GM12892 (cell line): ENCODE data around the gene SCUBE1.

Experiments
- DNase-seq: peaks from one replicate; pipeline ENCODE4 v3.0.0; 2011; ENCODE audit not compliant: insufficient read length
- FAIRE-seq: peaks from 2 replicates; lab custom pipeline; 2011; peaks lifted over from hg19 to GRCh38; lab: Jason Lieb, UNC
- POLR2A ChIP-seq: IDR thresholded peaks from 2 replicates; pipeline ENCODE4 v1.6.1; 2011; ENCODE audit warnings: low read depth, low read length, control low read depth
- POLR2AphosphoS5 ChIP-seq: IDR thresholded peaks from 2 replicates; pipeline ENCODE4 v1.6.1; 2011; ENCODE audit warnings: low read depth, low read length, control low read depth
- TAF1 ChIP-seq: IDR thresholded peaks from 2 replicates; pipeline ENCODE4 v1.6.1; 2011; ENCODE audit warnings: low read depth, mild to moderate bottlenecking, control low read depth, low read length, borderline replicate concordance

The SCUBE1 gene

DNA sequence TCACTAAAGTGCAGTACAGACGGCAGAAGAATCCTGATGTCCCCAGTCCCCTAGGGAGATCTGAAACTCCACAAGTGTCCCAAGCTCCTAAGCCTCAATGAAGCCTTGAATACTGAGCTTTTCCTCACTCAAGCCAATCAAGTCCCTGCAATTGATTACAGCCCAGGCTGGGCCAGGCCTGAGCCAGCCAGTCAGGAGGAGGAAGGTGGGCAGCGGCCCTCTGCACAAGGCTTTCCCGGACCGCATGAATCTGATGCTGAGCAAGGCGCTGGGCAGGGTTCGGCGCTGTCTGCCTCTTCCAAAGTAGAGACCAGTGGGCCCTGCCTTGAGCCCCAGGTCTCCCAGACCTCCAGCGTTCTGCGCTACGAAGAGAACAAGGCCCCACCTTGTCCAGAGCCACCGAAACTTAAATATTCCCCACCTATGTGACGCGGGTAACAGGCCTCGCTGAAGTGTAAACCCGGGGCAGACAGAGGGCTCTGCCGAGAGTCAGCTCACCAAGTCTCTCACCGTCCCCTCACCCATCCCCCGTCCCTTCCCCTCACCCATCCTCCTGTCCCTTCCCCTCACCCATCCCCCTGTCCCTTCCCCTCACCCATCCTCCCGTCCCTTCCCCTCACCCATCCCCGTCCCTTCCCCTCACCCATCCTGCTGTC, 63.2 kb downstream of the SCUBE1 start:
- FAIRE-seq: no peak
- TF ChIP-seq TAF1 (no peak), POLR2A (no peak), POLR2AphosphoS5 (no peak)
- DNase-seq: no peak

- DNase-seq (no peak), FAIRE-seq (no peak)
- no peak for TF ChIP-seq POLR2A
- TF ChIP-seq TAF1: no peak
- TF ChIP-seq POLR2AphosphoS5: no peak
These were observed 65.1 kb downstream of the SCUBE1 start for GRCh38 chr22:43277987-43278601.

DNA sequence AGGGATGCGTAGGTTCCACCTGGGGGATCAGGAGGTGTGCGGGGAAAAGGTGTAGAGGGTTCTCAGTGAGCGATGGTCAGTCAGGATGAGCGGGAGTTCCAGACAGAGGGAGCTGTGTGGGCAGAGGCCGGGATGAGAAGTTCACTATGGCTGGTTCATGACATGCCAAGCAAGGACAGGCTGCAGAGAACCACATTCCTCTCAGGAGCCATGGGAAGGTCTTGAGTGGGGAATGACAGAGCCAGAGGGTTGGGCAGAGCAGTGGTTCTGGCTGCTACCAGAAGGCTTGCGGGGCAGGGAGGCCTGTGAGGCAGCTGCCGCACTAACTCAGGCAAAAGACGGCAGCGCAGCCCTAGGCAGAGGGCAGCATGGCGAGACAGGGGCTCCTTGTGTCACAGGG, 66.1 kb downstream of the SCUBE1 start:
- DNase-seq: no peak
- TF ChIP-seq POLR2A: no peak
- FAIRE-seq: no peak

DNA sequence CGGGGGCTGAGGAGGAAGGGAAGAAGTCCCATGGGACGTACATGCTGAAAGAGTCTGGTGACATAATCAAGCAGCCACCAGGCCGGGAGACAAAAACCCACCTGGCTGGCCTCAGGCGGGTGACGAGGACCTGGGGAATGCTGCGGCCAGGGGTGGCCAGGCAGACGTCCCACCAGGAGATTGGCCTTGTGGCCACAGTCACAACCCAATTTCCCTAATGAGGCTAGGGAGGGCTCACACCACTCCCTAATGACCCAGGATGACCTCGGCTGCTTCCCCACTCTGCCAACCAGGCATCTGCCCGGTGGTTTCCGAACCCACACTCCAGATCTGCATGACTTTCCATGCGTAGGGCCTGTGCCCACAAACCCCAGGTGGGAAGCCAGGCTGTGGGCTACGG, 66.9 kb downstream of the SCUBE1 start:
- TF ChIP-seq POLR2AphosphoS5: no peak
- no peak for TF ChIP-seq TAF1
- DNase-seq (no peak), FAIRE-seq (no peak)

DNA sequence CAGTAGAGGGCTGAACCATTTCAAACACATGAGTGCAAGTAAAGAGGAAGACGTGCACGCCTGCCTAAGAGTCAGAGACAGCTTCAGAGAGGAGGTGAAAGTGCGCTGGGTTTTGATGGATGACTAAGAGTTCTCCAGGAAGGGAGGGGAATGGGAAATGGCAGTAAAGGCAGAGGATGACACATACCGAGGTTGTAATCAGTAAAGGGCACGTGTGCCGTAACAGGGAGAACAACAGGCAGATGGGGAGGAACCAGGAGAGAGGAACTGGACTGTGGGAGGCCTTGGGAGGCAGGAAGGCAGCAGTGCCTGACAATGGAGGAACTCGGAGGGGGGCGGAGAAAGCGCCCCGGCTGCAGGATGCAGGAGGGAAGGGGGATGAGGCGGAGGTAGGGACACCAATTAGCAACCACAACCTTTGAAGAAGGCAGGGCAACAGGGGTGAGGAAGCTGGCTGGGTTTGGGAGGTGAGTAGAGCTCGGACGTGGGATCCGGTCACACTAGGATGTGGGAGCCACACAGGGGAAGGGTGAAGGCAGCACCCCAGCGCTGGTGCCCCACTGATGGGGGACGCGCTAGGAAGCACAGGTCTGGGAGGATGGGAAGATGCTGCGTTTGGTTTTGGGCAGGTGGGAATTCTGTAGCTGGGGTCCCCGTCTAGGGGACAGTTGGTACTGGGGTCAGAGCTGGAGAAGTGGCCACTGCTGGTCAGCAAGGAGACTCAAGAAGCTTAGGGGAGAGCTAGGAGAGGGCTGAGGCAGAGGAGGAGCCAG, 67.4 kb downstream of the SCUBE1 start:
- TF ChIP-seq POLR2AphosphoS5: no peak
- TF ChIP-seq POLR2A: no peak
- no peak for TF ChIP-seq TAF1
- no peak for FAIRE-seq

DNA sequence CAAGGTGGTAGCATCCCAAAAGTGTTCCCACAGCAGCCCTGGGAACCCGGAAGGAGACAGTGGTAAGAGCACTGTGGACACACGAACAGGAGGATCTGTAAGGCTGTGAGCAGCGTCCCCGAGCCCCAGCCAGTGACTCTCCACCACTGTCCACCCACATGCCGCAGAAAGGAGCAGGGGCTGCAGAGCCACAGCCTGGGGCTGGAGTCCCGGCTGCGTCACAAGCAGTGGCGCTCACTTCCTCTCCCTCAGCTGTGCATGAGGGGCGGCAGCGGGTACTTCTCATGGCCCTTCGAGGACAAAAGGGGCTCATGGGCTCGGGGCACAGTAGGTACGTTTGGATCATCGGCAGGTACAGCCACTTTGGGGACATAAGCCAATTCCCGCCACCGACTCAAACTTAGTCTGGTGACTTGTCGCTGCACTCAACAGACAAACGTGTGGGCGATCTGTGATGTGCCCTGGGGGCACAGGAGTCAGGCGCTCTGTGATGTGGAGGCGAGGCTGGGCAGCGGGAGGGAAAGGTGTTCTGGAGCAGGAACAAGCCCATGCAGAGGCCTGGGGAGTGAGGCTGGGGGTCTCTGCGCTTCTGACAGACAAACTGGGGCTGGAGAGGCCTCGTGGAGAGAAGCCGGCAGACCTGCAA, 68.5 kb downstream of the SCUBE1 start:
- DNase-seq (no peak), FAIRE-seq (no peak)
- TF ChIP-seq TAF1: no peak
- TF ChIP-seq POLR2A: no peak
- no peak for TF ChIP-seq POLR2AphosphoS5

More for the DNA sequence above, 67.4 kb downstream of the SCUBE1 start:
- no peak for DNase-seq

DNA sequence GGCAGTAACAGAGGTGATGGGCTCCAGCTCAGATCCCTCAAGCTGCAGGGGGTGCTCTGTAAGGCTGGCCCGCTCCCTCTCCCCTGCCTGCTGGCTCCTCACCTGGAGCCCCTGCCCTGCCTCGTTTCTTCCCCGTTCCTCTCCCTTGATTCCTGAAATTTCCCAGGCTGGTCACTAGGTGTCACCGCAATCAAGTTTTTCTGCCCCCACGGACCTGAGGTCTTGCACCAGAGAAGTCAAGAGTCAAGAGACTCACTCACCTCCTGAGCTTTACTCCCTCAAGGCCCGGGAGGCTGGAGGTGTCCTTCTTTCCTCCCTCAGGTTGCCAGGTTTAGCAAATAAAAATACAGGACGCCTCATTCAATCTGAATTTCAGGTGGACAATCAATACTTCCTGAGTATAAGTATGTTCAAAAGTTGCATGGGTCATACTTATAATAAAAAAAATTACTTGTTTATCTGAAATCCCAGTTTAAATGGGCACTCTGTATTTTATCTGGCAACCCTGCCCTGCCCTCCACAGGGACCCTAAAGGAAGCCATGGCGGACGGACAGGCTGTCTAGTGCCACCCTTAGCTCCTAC, 69.2 kb downstream of the SCUBE1 start:
- TF ChIP-seq POLR2A (no peak), POLR2AphosphoS5 (no peak), TAF1 (no peak)
- DNase-seq: peak; percentile 71
- FAIRE-seq: peak; percentile 90

DNA sequence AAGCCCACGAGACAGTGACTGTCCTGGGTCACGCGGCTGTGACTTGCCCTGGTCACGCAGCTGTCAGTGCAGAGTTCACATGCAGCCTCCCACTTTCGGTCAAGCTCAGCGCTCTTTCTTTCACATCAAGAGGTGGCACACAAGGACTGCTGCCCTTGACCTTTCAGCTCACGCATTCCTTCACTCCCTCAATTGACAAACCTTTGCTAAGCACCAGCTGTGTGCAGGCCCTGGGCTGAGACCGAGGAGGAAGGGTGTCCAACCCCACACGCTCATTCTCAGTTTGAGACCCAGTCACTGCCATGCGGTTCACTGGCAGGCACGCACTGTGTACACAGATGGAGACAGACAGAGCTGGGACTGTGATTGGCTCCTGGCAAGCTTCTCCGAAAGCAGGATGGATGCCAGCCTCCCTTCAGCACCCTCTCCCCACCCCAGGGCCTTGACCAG, 70.3 kb downstream of the SCUBE1 start:
- DNase-seq: no peak
- FAIRE-seq: no peak
- no peak for TF ChIP-seq TAF1
- TF ChIP-seq POLR2A: no peak
- no peak for TF ChIP-seq POLR2AphosphoS5

GRCh38 chr22:43272301-43272700, 70.9 kb downstream of the SCUBE1 start:
- FAIRE-seq: no peak
- no peak for DNase-seq
- TF ChIP-seq POLR2A (no peak), POLR2AphosphoS5 (no peak), TAF1 (no peak)

- DNase-seq (no peak), FAIRE-seq (no peak)
- TF ChIP-seq POLR2AphosphoS5 (no peak), POLR2A (no peak), TAF1 (no peak)
These were observed 72.2 kb downstream of the SCUBE1 start for GRCh38 chr22:43270949-43271348.

DNA sequence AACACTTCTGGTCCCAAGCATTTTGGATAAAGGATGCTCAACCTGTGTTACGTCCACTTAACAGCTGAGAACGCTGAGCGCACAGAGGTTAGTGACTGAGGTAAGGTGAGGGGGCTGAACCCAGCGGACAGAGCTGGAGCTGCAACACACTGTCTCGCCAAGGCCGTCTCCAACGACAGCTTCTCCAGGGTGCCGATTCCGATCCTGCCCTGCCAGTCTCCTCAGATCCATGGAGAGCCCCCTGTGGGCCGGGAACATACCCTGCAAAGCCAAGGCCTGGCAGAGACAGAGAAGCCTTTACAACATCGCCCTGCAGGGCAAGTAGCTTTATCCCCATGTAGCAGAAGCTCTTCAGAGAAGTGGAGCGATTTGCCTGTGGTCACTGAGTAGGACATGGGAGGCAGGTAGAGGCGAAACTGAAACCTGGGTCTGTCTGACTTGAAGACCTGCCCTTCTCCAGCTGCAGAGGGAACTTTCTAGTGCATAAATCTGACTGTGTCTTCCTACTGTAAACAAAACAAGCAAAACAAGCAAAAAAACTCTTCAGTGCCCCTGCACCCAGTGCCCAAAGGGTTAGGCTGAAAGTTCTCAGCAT, 72.8 kb downstream of the SCUBE1 start:
- peak; percentile 70 for FAIRE-seq
- DNase-seq: peak; percentile 65

More for the DNA sequence above, 72.8 kb downstream of the SCUBE1 start:
- TF ChIP-seq TAF1 (no peak), POLR2AphosphoS5 (no peak), POLR2A (no peak)
